Ovary (tissue), 3 donors: ENCODE data around the gene POMGNT1.

Experiments
- CTCF ChIP-seq, 3 donors: fragments of 450-650 bp in 2 of 3; fragments of 200-600 bp in 1 of 3; IDR thresholded peaks; one replicate each; pipeline versions ENCODE4 v1.5.1 to v1.8.0; 2016 to 2022; ENCODE audit warnings: antibody characterized with exemption in 3 of 3, mild to moderate bottlenecking in 1 of 3
- EP300 ChIP-seq: sonication (generic); formaldehyde crosslinking; IDR thresholded peaks from one replicate; pipeline ENCODE4 v1.6.1; 2017; ENCODE audit warnings: antibody characterized with exemption
- donor health status: DM: no; HTN: no; CAD: no.

GRCh38 chr1:46181343-46182260 is 16.6 kb downstream of the POMGNT1 start:
- TF ChIP-seq CTCF (IDR thresholded peaks at IDR 0.05): no peak
- TF ChIP-seq EP300: no peak
